ENCODE data around the gene LMAN1L.

Gene LMAN1L

DNA sequence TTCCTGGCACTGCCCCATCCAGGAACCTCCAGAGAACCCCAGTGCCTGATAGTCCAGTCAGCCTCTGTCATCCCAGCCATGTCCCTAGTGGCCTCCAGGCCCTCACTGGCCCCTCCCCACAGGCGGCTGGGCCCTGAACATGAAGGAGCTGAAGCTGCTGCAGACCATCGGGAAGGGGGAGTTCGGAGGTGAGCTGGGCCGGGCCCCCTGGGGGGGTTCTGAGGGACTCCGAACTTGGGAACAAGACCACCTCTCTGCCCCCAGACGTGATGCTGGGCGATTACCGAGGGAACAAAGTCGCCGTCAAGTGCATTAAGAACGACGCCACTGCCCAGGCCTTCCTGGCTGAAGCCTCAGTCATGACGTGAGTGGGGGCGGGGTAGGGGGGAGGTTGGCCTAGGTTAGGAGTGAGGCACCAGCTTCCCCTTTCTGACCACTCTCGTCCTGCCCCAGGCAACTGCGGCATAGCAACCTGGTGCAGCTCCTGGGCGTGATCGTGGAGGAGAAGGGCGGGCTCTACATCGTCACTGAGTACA, 12.0 kb upstream of the LMAN1L start:
- TF ChIP-seq, protein P1, sequence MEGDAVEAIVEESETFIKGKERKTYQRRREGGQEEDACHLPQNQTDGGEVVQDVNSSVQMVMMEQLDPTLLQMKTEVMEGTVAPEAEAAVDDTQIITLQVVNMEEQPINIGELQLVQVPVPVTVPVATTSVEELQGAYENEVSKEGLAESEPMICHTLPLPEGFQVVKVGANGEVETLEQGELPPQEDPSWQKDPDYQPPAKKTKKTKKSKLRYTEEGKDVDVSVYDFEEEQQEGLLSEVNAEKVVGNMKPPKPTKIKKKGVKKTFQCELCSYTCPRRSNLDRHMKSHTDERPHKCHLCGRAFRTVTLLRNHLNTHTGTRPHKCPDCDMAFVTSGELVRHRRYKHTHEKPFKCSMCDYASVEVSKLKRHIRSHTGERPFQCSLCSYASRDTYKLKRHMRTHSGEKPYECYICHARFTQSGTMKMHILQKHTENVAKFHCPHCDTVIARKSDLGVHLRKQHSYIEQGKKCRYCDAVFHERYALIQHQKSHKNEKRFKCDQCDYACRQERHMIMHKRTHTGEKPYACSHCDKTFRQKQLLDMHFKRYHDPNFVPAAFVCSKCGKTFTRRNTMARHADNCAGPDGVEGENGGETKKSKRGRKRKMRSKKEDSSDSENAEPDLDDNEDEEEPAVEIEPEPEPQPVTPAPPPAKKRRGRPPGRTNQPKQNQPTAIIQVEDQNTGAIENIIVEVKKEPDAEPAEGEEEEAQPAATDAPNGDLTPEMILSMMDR (IDR thresholded peaks at IDR 0.05) = no peak

DNA sequence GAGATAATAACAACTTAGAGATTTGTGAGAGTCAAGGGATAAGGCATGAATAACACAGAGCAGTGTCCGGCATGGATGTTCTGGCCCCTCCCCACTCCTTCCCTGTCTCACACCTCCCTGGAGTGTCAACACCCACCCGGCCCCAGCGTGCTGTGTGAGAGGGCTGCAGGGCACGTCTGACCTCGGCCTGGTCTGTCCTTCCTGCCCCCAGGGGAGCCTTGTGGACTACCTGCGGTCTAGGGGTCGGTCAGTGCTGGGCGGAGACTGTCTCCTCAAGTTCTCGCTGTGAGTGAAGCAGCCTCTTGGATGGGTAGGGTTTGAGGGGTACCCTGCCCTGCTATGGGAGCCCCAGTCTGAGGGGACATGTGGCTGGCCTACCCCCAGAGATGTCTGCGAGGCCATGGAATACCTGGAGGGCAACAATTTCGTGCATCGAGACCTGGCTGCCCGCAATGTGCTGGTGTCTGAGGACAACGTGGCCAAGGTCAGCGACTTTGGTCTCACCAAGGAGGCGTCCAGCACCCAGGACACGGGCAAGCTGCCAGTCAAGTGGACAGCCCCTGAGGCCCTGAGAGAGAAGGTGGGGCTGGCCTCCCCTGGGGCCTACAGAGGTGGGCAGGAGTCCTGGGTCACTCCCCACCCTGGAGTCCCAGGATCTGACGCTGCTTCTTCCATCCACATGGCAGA, 11.2 kb upstream of the LMAN1L start:
- TF ChIP-seq, protein P1 (IDR thresholded peaks at IDR 0.05) = no peak

DNA sequence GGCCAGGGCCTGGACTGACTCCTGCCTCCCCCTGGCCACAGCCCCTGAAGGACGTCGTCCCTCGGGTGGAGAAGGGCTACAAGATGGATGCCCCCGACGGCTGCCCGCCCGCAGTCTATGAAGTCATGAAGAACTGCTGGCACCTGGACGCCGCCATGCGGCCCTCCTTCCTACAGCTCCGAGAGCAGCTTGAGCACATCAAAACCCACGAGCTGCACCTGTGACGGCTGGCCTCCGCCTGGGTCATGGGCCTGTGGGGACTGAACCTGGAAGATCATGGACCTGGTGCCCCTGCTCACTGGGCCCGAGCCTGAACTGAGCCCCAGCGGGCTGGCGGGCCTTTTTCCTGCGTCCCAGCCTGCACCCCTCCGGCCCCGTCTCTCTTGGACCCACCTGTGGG, 10.3 kb upstream of the LMAN1L start:
- TF ChIP-seq, protein P1 (IDR thresholded peaks at IDR 0.05) = no peak

DNA sequence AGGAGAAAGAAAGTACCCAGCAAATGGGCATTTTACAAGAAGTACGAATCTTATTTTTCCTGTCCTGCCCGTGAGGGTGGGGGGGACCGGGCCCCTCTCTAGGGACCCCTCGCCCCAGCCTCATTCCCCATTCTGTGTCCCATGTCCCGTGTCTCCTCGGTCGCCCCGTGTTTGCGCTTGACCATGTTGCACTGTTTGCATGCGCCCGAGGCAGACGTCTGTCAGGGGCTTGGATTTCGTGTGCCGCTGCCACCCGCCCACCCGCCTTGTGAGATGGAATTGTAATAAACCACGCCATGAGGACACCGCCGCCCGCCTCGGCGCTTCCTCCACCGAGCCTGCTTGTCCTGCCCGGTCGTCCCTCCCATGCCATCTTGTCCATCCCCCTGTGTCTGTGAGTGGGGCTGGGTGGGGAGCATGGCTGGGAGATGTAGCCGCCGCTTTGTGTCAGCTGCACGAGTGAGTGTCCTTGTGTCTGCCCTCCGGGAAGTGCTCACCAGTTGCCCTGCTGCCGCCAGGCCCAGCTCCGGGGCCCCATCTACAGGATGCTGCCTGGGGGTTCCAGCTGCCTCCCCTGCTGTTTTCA, 9.7 kb upstream of the LMAN1L start:
- TF ChIP-seq, protein P1 (IDR thresholded peaks at IDR 0.05) = no peak

DNA sequence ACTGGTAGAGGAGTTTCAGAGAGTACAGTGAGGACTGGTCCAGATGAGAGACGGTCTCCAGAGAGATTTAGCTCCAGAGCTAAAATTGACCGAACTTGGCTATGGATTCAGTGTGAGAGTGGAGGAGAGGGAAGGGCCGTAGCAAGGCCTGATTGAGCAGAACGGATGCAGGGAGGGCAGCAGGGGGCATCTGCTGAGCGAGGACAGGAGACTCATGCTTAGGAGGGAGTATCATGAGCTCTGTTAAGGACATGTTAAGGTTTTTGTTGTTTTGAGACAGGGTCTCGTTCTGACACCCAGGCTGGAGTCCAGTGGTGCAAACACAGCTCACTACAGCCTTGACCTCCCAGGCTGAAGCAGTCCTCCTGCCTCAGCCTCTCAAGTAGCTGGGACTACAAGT, 7.7 kb upstream of the LMAN1L start:
- TF ChIP-seq, protein P1 (IDR thresholded peaks at IDR 0.05) = no peak

DNA sequence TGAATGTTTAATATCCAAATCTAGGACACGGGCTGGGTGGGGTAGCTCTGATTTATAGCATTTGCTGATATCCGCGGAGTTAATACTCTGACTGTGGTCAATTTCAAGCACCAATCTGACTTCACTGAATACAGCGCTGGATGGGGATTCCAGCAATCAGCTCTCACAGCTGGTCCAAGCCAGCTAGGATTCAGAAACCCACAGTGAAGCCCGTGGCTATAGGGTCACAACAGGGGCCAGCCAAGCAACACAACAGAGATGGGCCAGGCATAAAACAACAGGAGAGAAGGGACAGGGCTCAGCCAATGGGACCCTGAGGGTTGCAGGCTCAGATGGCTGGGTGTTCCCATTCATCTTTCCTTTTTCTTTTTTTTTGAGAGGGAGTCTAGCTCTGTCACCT, 5.4 kb upstream of the LMAN1L start:
- TF ChIP-seq, protein P1 (IDR thresholded peaks at IDR 0.05) = no peak

DNA sequence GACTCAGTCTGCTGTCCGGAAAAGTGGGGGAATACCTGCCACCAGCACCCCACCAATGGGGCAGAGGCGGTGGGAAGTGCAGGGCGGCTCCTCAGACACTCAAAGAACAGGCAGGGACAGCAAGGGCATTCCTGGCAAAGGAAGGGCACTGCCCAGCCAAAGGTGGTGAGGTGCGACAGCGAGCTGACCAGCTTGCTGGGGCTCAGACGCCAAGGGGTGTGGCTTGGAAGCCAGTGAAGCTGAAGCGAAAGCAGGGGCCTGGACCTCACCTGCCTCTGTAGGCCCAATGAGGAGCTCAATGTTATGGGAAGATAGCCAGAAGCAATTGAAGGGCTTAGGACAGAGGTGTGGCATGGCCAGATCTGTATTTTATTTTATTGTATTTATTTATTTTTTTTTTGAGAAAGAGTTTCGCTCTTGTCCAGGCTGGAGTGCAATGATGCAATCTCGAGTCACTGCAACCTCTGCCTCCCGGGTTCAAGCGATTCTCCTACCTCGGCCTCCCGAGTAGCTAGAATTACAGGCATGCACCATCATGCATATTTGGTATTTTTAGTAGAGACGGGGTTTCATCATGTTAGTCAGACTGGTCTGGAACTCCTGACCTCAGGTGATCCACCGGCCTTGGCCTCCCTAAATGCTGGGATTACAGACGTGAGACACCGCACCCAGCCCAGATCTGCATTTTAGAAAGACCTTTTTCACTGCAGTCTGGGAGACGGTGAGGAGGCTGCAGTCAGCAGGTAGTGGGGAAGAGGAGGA, 4.4 kb upstream of the LMAN1L start:
- TF ChIP-seq, protein P1 (IDR thresholded peaks at IDR 0.05) = no peak

Data from LNCAP (cell line).